K562 (cell line): ENCODE data around the gene SORT1. TPM values are rescaled to one million over a fixed set of nuclear protein-coding genes. Genes with fewer than 3 reads are reported as not detected.
A peak's percentile ranks its signal among the peaks of the same experiment; 100 is the strongest.

Experiments
- ARHGAP35 ChIP-seq: fragments of 450-650 bp; IDR thresholded peaks from 2 replicates; pipeline ENCODE4 v1.6.1; 2018; ENCODE audit not compliant: partially characterized antibody
- BRCA1 ChIP-seq, 2 experiments: fragments of 450-650 bp in 1 of 2; sonication (generic) in 1 of 2; formaldehyde crosslinking in 1 of 2; IDR thresholded peaks; 2 replicates each; pipeline versions ENCODE4 v1.5.0 to v1.6.1; 2017 to 2020; ENCODE audit warnings: mild to moderate bottlenecking in 1 of 2, missing genetic modification reagents in 1 of 2
- CAMTA2 ChIP-seq: fragments of 250-450 bp; sonication (Bioruptor Pico); conservative IDR thresholded peaks from 2 replicates; pipeline ENCODE4 v1.5.1; 2022
- MXI1 ChIP-seq: IDR thresholded peaks from 2 replicates; pipeline ENCODE4 v1.6.1; 2011; ENCODE audit warnings: low read depth, mild to moderate bottlenecking, improper control_type of control experiment, low read length
- MYC ChIP-seq, 2 experiments: fragments of 250-450 bp in 1 of 2; sonication (Bioruptor Pico) in 1 of 2; IDR thresholded peaks; 2 replicates each; pipeline versions ENCODE4 v1.5.1 to v1.6.1; 2012 to 2021; ENCODE audit warnings: low read depth in 2 of 2, borderline replicate concordance in 1 of 2, improper control_type of control experiment in 1 of 2, low read length in 1 of 2, mild to moderate bottlenecking in 1 of 2, moderate library complexity in 1 of 2
- PML ChIP-seq: IDR thresholded peaks from 2 replicates; pipeline ENCODE4 v1.6.1; 2012; ENCODE audit warnings: low read length, inconsistent platforms
- RBFOX2 ChIP-seq: fragments of 200-400 bp; formaldehyde crosslinking; IDR thresholded peaks from 2 replicates; pipeline ENCODE4 v1.6.1; 2017; ENCODE audit warnings: low read depth, mild to moderate bottlenecking, low read length, moderate library complexity
- SP2 ChIP-seq: IDR thresholded peaks from 2 replicates; pipeline ENCODE4 v1.6.1; 2011; ENCODE audit warnings: mild to moderate bottlenecking, low read depth, low read length, moderate library complexity; ENCODE audit not compliant: poor library complexity, severe bottlenecking; ENCODE audit errors: extremely low read depth
- ZNF41 ChIP-seq: fragments of 250-450 bp; sonication (Bioruptor Pico); conservative IDR thresholded peaks from 2 replicates; pipeline ENCODE4 v1.4.0; 2020; ENCODE audit warnings: mild to moderate bottlenecking
- ZNF436 ChIP-seq: fragments of 250-450, 450-650 bp; sonication (Bioruptor Pico); formaldehyde crosslinking; IDR thresholded peaks from 2 replicates; pipeline ENCODE4 v1.7.0; 2020; ENCODE audit warnings: mild to moderate bottlenecking
- polyA plus RNA-seq, 8 experiments: library from polyadenylated mRNA; depleted of rRNA in 4 of 8; stranded (reverse) in 5 of 8; unstranded in 3 of 8; fragments of >200 nt; fragmentation: Nextera tagmentation in 2 of 8; fragmentation: Illumina TruSeq in 1 of 8; extraction: Ambion mirVana in 2 of 8; extraction: Trizol in 1 of 8; gene quantifications; 2 replicates each; pipeline versions ENCODE4 v1.2.1 to v1.2.3, GENCODE V29; 2011 to 2014; ENCODE audit warnings: inconsistent platforms in 1 of 8, missing spikeins in 1 of 8
- total RNA-seq, 7 experiments: library from RNA; depleted of rRNA in 6 of 7; stranded (reverse); fragments of >200 nt in 6 of 7; fragmentation: Illumina TruSeq in 2 of 7; extraction: Trizol in 2 of 7; gene quantifications; 2 replicates each; pipeline versions ENCODE4 v1.2.1 to v1.2.3, GENCODE V29; 2011 to 2021; ENCODE audit warnings: low replicate concordance in 1 of 7
- TF ChIP-seq, protein P1 (sequence below): fragments of 450-650 bp; IDR thresholded peaks from 2 replicates; pipeline ENCODE4 v1.6.1; 2017; ENCODE audit warnings: antibody characterized with exemption
- TF ChIP-seq, protein P2 (sequence below): fragments of 250-450 bp; sonication (Bioruptor Pico); IDR thresholded peaks from 2 replicates; pipeline ENCODE4 v1.5.0; 2021
- TF ChIP-seq, protein P3 (sequence below): fragments of 450-650 bp; formaldehyde crosslinking; IDR thresholded peaks from 2 replicates; pipeline ENCODE4 v1.4.0; 2022; ENCODE audit warnings: mild to moderate bottlenecking, moderate library complexity
- TF ChIP-seq, protein P4 (sequence below), 2 experiments: fragments of 450-650 bp; IDR thresholded peaks; 2 replicates each; pipeline ENCODE4 v1.6.1; 2016; ENCODE audit warnings: mild to moderate bottlenecking in 2 of 2, borderline replicate concordance in 1 of 2, low read depth in 1 of 2, moderate library complexity in 1 of 2

Gene SORT1
- total and polyA plus RNA-seq, 9 of the 15 experiments (the other 6 are each of a cell fraction or from before 2014, with no cell fraction given), result 27.4 to 112 (median 65.0) TPM

GRCh38 chr1:109282952-109283747 lies 114.6 kb downstream of the SORT1 start, which contains the start of gene PSRC1 (continued):
- TF ChIP-seq, protein P1, sequence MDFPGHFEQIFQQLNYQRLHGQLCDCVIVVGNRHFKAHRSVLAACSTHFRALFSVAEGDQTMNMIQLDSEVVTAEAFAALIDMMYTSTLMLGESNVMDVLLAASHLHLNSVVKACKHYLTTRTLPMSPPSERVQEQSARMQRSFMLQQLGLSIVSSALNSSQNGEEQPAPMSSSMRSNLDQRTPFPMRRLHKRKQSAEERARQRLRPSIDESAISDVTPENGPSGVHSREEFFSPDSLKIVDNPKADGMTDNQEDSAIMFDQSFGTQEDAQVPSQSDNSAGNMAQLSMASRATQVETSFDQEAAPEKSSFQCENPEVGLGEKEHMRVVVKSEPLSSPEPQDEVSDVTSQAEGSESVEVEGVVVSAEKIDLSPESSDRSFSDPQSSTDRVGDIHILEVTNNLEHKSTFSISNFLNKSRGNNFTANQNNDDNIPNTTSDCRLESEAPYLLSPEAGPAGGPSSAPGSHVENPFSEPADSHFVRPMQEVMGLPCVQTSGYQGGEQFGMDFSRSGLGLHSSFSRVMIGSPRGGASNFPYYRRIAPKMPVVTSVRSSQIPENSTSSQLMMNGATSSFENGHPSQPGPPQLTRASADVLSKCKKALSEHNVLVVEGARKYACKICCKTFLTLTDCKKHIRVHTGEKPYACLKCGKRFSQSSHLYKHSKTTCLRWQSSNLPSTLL, result no peak
- TF ChIP-seq BRCA1 (IDR thresholded peaks at IDR 0.05) (no peak), BRCA1 (CRISPR knock-in tag; IDR thresholded peaks at IDR 0.05) (no peak), CAMTA2 (CRISPR knock-in tag) (no peak), MYC (IDR thresholded peaks at IDR 0.05; ENCODE audit: low read depth, low read length) (peak; percentile 81; the same call in 1 of the 2 replicates), MYC (CRISPR knock-in tag; IDR thresholded peaks at IDR 0.05; ENCODE audit: borderline replicate concordance, low read depth) (peak; percentile 77; the same call in 1 of the 2 replicates), ARHGAP35 (no peak), PML (0 out of 2 replicates have a peak, but pooled peaks have one; percentile 62), MXI1 (no peak; the same call in 1 of the 2 replicates), RBFOX2 (peak; percentile 97), ZNF41 (CRISPR knock-in tag) (0 out of 2 replicates have a peak, but pooled peaks have one; percentile 18), ZNF436 (CRISPR knock-in tag) (no peak), SP2 (no peak)
- TF ChIP-seq, protein P2, sequence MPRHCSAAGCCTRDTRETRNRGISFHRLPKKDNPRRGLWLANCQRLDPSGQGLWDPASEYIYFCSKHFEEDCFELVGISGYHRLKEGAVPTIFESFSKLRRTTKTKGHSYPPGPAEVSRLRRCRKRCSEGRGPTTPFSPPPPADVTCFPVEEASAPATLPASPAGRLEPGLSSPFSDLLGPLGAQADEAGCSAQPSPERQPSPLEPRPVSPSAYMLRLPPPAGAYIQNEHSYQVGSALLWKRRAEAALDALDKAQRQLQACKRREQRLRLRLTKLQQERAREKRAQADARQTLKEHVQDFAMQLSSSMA (CRISPR knock-in tag), result no peak
- TF ChIP-seq, protein P3, sequence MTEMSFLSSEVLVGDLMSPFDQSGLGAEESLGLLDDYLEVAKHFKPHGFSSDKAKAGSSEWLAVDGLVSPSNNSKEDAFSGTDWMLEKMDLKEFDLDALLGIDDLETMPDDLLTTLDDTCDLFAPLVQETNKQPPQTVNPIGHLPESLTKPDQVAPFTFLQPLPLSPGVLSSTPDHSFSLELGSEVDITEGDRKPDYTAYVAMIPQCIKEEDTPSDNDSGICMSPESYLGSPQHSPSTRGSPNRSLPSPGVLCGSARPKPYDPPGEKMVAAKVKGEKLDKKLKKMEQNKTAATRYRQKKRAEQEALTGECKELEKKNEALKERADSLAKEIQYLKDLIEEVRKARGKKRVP (CRISPR knock-in tag), result no peak; the same call in 1 of the 2 replicates
- TF ChIP-seq, protein P4, sequence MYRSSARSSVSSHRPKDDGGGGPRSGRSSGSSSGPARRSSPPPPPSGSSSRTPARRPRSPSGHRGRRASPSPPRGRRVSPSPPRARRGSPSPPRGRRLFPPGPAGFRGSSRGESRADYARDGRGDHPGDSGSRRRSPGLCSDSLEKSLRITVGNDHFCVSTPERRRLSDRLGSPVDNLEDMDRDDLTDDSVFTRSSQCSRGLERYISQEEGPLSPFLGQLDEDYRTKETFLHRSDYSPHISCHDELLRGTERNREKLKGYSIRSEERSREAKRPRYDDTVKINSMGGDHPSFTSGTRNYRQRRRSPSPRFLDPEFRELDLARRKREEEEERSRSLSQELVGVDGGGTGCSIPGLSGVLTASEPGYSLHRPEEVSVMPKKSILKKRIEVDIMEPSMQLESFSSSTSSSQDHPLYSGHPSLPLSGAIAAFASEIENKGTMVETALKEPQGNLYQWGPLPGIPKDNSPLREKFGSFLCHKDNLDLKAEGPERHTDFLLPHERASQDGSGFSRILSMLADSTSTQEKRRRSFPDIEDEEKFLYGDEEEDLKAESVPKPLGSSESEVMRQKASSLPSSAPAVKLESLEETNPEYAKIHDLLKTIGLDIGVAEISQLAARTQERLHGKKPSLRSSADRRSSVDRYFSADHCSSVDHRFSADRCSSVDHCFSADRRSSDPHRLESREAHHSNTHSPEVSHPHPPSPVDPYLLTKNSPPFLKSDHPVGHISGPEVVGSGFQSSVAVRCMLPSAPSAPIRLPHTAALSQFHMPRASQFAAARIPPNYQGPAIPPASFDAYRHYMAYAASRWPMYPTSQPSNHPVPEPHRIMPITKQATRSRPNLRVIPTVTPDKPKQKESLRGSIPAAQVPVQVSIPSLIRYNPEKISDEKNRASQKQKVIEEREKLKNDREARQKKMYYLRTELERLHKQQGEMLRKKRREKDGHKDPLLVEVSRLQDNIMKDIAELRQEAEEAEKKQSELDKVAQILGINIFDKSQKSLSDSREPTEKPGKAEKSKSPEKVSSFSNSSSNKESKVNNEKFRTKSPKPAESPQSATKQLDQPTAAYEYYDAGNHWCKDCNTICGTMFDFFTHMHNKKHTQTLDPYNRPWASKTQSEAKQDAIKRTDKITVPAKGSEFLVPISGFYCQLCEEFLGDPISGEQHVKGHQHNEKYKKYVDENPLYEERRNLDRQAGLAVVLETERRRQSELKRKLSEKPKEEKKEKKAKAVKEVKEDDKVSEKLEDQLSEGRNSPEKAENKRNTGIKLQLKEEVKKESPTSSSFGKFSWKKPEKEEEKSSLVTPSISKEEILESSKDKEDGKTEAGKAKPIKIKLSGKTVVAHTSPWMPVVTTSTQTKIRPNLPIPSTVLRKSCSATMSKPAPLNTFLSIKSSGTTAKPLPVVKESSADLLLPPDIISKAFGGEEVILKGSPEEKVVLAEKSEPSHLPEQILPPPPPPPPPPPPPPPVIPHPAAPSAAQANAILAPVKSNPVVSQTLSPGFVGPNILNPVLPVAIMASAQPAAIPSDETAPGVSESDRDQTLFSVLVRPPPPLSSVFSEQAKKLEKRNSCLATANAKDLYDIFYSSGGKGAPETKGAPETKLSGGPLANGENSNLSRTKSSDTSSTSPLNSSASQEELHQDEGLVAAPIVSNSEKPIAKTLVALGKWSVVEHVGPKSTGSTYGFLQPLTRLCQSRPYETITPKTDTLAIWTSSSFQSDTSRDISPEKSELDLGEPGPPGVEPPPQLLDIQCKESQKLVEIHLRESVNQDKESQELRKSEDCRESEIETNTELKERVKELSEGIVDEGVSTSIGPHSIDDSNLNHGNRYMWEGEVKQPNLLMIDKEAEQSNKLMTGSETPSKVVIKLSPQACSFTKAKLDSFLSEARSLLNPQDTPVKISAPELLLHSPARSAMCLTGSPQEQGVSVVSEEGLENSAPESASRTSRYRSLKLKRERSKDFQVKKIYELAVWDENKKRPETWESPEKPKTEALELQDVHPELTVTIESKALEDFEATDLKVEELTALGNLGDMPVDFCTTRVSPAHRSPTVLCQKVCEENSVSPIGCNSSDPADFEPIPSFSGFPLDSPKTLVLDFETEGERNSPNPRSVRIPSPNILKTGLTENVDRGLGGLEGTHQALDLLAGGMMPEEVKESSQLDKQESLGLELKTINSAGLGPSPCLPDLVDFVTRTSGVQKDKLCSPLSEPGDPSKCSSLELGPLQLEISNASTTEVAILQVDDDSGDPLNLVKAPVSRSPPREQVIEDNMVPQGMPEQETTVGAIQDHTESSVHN (IDR thresholded peaks at IDR 0.05; ENCODE audit: borderline replicate concordance in 1 of 2, low read depth in 1 of 2), result no peak
